ENCODE results near the gene GPR153. TPM values are rescaled to one million over a fixed set of nuclear protein-coding genes. Genes with fewer than 3 reads are reported as not detected.

Gene GPR153
- total RNA-seq, 2 donors from 2014 or later: 9.3 to 11.8 TPM

- intact Hi-C loops (cut with DNase I): no loop called here
- no peak for DNase-seq (ENCODE audit: low spot score)
Measured at GRCh38 chr1:6253380-6253779, 7.5 kb downstream of the GPR153 start.

- intact Hi-C loops (cut with DNase I): no loop called here
- no peak for DNase-seq (ENCODE audit: low spot score)
Measured at GRCh38 chr1:6252374-6252710, 8.6 kb downstream of the GPR153 start.

GRCh38 chr1:6251681-6252373 lies 9.1 kb downstream of the GPR153 start:
- intact Hi-C loops (cut with DNase I): no loop called here
- DNase-seq (ENCODE audit: low spot score): no peak

- no peak for DNase-seq (ENCODE audit: low spot score)
- intact Hi-C loops (cut with DNase I): no loop called here
Measured at GRCh38 chr1:6251233-6251632, 9.7 kb downstream of the GPR153 start.

GRCh38 chr1:6249739-6250689 lies 10.9 kb downstream of the GPR153 start:
- DNase-seq (ENCODE audit: low spot score): no peak
- intact Hi-C loops (cut with DNase I): loop anchor here in 1 of 2 donors (5.0 to 10.0 kb wide), 2 partner anchors 157 to 195 kb away; no protein-coding TSS in a partner anchor

GRCh38 chr1:6248932-6249738 lies 11.8 kb downstream of the GPR153 start:
- intact Hi-C loops (cut with DNase I): loop anchor here in 1 of 2 donors (5.0 to 10.0 kb wide), 2 partner anchors 158 to 194 kb away; no protein-coding TSS in a partner anchor
- DNase-seq (ENCODE audit: low spot score): no peak

GRCh38 chr1:6248161-6248776 lies 12.6 kb downstream of the GPR153 start:
- DNase-seq (ENCODE audit: low spot score): no peak
- intact Hi-C loops (cut with DNase I): loop anchor here in 1 of 2 donors (5.0 to 10.0 kb wide), 2 partner anchors 159 to 193 kb away; no protein-coding TSS in a partner anchor

- intact Hi-C loops (cut with DNase I): loop anchor here in 1 of 2 donors (2.0 to 10.0 kb wide), 3 partner anchors 95 to 193 kb away; no protein-coding TSS in a partner anchor
- no peak for DNase-seq (ENCODE audit: low spot score)
Measured at GRCh38 chr1:6247651-6248050, 13.2 kb downstream of the GPR153 start.

GRCh38 chr1:6246497-6247467 lies 14.1 kb downstream of the GPR153 start:
- DNase-seq (ENCODE audit: low spot score): peak; percentile 94
- intact Hi-C loops (cut with DNase I): loop anchor here (1.0 to 10.0 kb wide), 4 partner anchors 96 to 192 kb away; no protein-coding TSS in a partner anchor

- intact Hi-C loops (cut with DNase I): loop anchor here (1.0 to 10.0 kb wide), 4 partner anchors 97 to 191 kb away; no protein-coding TSS in a partner anchor
- no peak for DNase-seq (ENCODE audit: low spot score)
Measured at GRCh38 chr1:6245869-6246496, 14.9 kb downstream of the GPR153 start.

GRCh38 chr1:6245086-6245868 lies 15.6 kb downstream of the GPR153 start:
- DNase-seq (ENCODE audit: low spot score): peak; percentile 95
- intact Hi-C loops (cut with DNase I): loop anchor here in 1 of 2 donors (5.0 to 10.0 kb wide), 2 partner anchors 162 to 190 kb away; no protein-coding TSS in a partner anchor

GRCh38 chr1:6244401-6245049 lies 16.4 kb downstream of the GPR153 start:
- intact Hi-C loops (cut with DNase I): loop anchor here in 1 of 2 donors (5.0 to 10.0 kb wide), 3 partner anchors 37 to 190 kb away; partner anchors contain the start of gene RNF207
- no peak for DNase-seq (ENCODE audit: low spot score)

GRCh38 chr1:6243993-6244392 lies 16.9 kb downstream of the GPR153 start, which contains the start of gene HES3:
Gene HES3, plus strand, starts transcription at chr1:6244179. Its CDS starts 187 bp downstream, at chr1:6244366.
- DNase-seq (ENCODE audit: low spot score): no peak
- intact Hi-C loops (cut with DNase I): loop anchor here in 1 of 2 donors (5.0 to 10.0 kb wide), 2 partner anchors 37 to 189 kb away; partner anchors contain the start of gene RNF207

- DNase-seq (ENCODE audit: low spot score): no peak
- intact Hi-C loops (cut with DNase I): loop anchor here in 1 of 2 donors (5.0 to 10.0 kb wide), 2 partner anchors 36 to 188 kb away; partner anchors contain the start of gene RNF207
Measured at GRCh38 chr1:6243053-6243834, 17.7 kb downstream of the GPR153 start.
